HAP-1 (cell line): ENCODE measurements around the gene COL6A1.

Source experiments
- DNase-seq, 2 experiments: peaks; one replicate each; pipeline ENCODE4 v3.0.0-alpha.2; 2016 to 2020; ENCODE audit warnings: low spot score in 2 of 2
- H3K27me3 ChIP-seq: fragments of 250-450 bp; sonication (Bioruptor Pico); 2 replicates; pipeline ENCODE4 v1.5.1; 2020; ENCODE audit warnings: low read depth, mild to moderate bottlenecking, moderate library complexity
- H3K36me3 ChIP-seq: fragments of 250-450 bp; sonication (Bioruptor Pico); replicated peaks from 2 replicates; pipeline ENCODE4 v1.5.1; 2020; ENCODE audit warnings: mild to moderate bottlenecking
- H3K4me1 ChIP-seq: fragments of 250-450 bp; sonication (Bioruptor Pico); 2 replicates; pipeline ENCODE4 v1.5.1; 2020; ENCODE audit warnings: mild to moderate bottlenecking
- H3K4me3 ChIP-seq: fragments of 250-450 bp; sonication (Bioruptor Pico); 2 replicates; pipeline ENCODE4 v1.5.1; 2020; ENCODE audit warnings: mild to moderate bottlenecking, moderate library complexity
- H3K9me3 ChIP-seq: fragments of 250-450 bp; sonication (Bioruptor Pico); 2 replicates; pipeline ENCODE4 v1.5.1; 2020; ENCODE audit warnings: mild to moderate bottlenecking, moderate library complexity
- in situ Hi-C: fragments of 300-500 bp; cut with MboI; formaldehyde crosslinking; loops from 3 replicates; pipeline ENCODE4 v1.14.3; 2020; ENCODE audit warnings: low sequenced_read_pairs, inconsistent platforms, mixed read lengths

The COL6A1 gene

DNA sequence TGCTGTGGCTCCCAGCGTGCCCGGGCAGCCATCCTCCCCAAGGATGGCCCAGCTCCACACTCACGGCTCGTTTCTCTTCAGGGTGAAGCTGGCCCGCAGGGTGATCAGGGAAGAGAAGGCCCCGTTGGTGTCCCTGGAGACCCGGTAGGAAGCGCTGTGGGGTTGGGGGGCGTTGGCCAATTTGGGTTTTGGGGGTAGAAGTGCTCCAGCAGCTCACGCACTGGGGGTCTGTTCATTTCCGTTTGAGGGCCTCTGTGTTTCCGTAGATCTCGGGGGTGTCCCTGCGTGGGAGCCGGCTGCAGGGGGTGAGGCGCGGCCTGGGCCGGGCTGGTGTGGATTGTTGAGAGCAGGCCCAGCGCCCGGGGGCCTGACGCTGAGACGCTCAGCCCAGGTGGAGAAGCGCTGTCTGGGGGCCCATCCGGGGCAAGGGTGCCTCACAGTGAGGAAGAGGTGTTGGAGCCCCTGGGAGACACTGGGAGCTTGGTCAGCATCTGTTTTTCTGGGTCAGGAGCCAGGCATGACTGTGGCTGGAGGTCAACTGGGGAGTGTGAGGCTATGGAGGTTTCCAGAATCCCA is 12.6 kb downstream of the COL6A1 start:
- no peaks in the 10 kb centered on the region for H3K4me1 ChIP-seq
- H3K9me3 ChIP-seq: no peaks in the 10 kb centered on the region
- no peak overlapping the region for H3K4me3 ChIP-seq
- H3K27me3 ChIP-seq: no peaks in the 10 kb centered on the region
- no peak for DNase-seq
- H3K36me3 ChIP-seq: peaks cover 26% of the 10 kb centered on the region
- in situ Hi-C loops: no loop called here

DNA sequence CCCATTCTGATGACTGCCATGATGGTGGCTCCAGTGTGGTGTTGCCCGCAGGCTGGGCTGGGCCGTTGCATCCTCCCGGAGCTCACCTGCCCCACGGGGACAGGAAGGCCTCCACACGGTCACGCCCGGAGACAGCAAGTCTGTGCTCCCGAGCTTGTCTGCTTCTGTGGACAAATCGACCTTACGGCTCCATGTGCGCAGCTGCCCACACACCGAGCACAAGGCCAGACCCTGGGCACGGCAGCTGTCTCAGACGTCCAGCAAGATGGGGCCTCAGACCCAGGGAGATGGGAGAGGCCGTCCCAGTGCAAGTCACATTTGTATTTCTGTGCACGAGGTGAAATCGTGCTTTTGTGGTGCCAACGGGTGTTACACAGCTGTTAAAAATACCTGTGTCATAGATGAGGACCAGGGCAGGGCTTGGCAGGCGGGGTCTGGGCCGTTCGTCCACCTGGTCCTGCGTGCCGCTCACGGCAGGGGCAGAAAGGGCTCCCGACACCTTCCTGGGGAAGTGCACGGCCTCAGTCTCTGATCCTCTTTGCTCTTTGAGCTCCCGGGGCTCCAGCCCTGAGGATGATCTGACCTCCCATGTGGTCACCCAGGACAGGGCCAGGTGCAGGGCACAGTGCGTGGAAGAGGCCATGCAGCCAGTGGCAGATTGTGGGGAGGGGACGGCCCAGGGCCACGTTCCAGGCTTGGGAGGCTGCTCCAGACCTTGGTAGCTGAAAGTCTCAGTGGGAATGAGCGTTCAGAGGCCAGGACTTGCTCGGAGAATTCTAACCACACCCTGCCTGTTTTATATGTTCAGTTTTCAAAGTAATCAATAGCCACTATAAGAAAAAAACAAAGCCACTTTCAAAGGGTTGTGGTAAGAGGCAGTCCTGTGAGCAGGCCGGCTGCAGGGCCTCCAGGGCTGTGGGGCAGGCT is 13.5 kb downstream of the COL6A1 start:
- DNase-seq: peak in 1 of 2 experiments; percentile 6
- no peaks in the 10 kb centered on the region for H3K4me1 ChIP-seq
- no peaks in the 10 kb centered on the region for H3K9me3 ChIP-seq
- H3K4me3 ChIP-seq: no peak overlapping the region
- H3K27me3 ChIP-seq: no peaks in the 10 kb centered on the region
- peaks cover 26% of the 10 kb centered on the region for H3K36me3 ChIP-seq
- in situ Hi-C loops: no loop called here

DNA sequence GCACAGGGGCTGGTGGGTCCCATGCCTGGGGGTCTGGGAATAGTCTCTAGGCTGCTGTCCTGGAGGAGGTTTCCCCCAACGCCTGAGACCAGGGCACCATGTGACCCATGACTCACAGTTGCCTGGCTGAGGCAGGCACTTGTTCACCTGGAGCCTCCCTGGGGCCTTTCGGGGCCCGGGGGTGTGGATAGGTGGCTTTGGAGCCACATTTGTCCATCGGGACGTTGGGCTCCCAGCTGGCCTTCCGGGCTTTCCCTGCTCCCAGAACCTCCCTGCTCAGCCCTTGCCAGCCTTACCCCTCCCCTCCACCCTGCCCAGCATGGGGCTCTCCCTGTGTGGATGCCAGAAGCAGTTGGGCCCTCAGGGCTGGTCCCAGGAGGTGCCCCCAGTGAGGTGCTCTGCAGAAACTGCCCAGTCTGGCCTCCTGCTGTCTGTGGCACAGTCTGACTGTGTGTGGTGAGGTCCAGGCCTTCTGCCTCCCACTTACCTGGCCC is 14.2 kb downstream of the COL6A1 start:
- H3K4me3 ChIP-seq: no peak overlapping the region
- in situ Hi-C loops: no loop called here
- no peaks in the 10 kb centered on the region for H3K4me1 ChIP-seq
- no peaks in the 10 kb centered on the region for H3K27me3 ChIP-seq
- DNase-seq: peak in 1 of 2 experiments; percentile 5
- peaks cover 25% of the 10 kb centered on the region for H3K36me3 ChIP-seq
- H3K9me3 ChIP-seq: no peaks in the 10 kb centered on the region

DNA sequence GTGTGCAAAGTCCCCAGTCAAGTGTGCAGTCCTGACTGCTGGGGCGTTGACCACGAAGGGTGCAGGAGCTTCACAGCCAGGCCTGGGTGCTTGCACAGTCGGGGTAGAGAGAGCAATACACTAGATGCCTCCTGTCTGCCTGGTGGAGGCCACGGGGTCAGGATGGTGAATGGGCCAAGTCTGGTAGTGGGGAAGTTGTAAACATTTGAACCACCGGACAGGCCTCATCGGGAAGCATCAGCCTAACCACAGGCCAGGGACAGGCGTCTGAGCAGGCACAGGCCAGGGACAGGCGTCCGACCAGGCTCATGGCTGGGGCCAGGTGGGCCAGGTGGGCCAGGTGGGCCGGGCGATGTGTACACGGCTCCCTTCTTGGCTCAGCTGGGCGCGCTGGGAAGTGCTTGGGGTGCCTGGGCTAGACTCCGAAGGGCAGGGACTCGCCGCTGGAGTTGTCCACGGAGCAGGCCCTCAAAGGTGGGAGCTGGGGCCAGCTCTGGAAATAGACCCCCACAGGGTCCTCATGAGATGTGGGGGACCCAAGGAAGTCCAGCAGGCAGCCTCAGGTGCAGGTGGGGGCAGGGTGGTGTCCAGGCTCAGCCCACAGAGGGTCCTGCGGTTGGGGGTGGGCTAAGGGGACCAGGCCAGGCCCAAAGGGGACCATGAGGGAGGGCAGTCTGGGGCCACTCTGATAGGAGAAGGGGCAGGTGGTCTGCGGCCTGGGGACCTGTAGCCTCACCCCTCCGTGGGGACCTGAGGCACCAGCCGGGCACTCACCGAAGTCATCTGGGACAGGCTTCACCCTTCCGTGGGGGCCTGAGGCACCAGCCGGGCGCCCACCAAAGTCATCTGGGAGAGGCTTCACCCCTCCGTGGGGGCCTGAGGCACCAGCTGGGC is 15.0 kb downstream of the COL6A1 start:
- DNase-seq: peak in 1 of 2 experiments; percentile 5
- Histone ChIP-seq H3K36me3 (peaks cover 21% of the 10 kb centered on the region), H3K27me3 (no peaks in the 10 kb centered on the region)

DNA sequence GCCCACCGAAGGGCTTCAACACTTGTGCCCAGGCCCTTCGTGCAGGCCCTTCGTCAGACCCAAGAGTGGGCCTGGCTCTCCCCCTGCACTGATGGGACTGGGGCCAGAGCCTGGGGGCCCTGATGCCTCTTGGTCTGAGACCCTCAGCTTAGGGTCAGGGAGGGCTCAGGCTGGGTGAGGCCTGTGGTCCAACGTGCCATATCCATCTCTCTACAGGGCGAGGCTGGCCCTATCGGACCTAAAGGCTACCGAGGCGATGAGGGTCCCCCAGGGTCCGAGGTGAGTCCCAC is 15.6 kb downstream of the COL6A1 start:
- Histone ChIP-seq H3K27me3 (no peaks in the 10 kb centered on the region), H3K9me3 (no peaks in the 10 kb centered on the region), H3K36me3 (peaks cover 16% of the 10 kb centered on the region), H3K4me3 (no peak overlapping the region), H3K4me1 (no peaks in the 10 kb centered on the region)
- DNase-seq: no peak
- in situ Hi-C loops: no loop called here

More for the DNA sequence above, 15.0 kb downstream of the COL6A1 start:
- H3K9me3 ChIP-seq: no peaks in the 10 kb centered on the region
- no peaks in the 10 kb centered on the region for H3K4me1 ChIP-seq
- in situ Hi-C loops: no loop called here
- no peak overlapping the region for H3K4me3 ChIP-seq

DNA sequence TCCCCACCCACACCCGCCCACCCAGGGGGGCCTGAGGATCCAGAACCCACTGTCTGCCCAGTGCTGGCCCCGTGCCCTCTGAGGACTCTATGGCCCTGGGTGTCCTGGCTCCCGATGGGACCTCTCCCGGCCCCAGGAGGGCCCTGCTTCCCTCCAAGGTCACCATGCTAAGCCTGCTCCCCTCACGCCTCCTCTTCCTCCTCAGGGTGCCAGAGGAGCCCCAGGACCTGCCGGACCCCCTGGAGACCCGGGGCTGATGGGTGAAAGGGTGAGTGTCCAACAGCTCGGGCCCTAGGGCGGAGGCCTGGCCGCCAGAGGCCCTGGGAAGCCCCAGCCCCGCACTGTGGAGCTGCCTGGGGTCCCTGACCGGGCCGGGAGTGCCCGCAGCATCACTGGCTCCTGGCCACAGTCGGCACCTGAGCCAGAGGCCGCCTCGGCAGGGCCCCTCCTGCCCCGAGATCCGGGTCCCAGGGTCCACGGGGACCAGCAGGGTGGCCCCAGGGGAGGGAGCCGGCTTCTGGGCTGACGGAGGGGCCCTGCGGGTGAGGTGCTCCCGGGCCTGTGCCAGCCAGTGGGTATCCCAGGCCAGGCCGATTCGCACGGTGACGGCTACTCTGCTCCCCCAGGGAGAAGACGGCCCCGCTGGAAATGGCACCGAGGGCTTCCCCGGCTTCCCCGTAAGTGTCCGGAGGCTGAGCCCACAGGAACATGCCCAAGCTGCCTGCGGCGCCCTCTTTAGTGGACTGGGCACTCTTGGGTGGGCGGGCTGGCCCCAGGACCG is 16.1 kb downstream of the COL6A1 start:
- Histone ChIP-seq H3K27me3 (no peaks in the 10 kb centered on the region), H3K36me3 (peaks cover 13% of the 10 kb centered on the region), H3K4me1 (no peaks in the 10 kb centered on the region), H3K4me3 (no peak overlapping the region), H3K9me3 (no peaks in the 10 kb centered on the region)
- peak in 1 of 2 experiments; percentile 6 for DNase-seq
- in situ Hi-C loops: no loop called here

DNA sequence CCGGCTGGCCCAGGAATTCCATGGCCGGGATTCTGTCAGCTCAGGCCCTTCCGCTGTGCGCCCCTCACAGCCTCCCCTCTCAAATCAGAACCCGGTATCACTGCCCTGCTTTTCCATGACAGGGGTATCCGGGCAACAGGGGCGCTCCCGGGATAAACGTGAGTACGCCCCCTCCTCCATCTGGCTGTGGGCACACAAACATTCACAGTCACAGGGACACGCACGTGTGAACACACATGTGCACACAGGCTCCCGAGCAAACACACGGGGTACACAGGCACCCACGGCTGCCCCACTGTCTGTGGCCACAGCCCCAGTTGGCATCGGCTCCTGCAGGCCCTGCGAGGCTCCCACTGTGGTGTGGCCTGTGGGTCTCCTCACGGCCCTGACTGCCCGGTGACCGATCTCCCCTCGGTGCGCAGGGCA is 16.7 kb downstream of the COL6A1 start:
- in situ Hi-C loops: no loop called here
- no peaks in the 10 kb centered on the region for H3K9me3 ChIP-seq
- H3K36me3 ChIP-seq: peaks cover 11% of the 10 kb centered on the region
- peak in 1 of 2 experiments; percentile 7 for DNase-seq
- H3K27me3 ChIP-seq: no peaks in the 10 kb centered on the region
- H3K4me1 ChIP-seq: no peaks in the 10 kb centered on the region
- H3K4me3 ChIP-seq: no peak overlapping the region

DNA sequence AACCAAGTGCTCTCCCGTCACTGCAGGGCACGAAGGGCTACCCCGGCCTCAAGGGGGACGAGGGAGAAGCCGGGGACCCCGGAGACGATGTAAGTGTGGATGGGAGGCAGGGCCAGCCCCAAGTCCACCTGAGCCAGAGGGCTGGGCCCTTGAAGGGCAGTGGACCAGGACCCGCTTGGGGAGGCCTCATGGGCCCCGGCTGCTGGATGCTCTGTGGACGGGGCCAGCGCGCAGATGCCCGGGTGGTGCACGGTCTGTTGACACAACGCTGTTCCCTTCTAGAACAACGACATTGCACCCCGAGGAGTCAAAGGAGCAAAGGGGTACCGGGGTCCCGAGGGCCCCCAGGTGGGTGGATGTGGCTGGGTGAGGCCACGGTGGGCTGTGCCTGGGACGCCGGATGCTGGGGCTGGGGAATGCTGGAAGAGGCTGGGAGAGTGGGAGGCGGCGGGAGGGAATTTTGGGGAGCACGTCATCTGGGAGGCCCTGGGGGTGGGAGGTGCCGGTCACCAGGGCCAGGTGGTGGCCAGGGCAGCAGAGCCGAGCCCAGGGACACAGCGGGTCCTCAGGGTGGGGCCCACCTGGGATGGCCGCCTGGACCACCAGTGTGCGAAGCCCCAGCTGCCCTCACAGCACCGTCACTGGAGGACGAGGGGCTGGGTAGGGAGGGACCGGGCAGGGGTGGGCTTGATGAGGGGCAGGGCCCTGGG is 17.5 kb downstream of the COL6A1 start:
- in situ Hi-C loops: no loop called here
- H3K36me3 ChIP-seq: peaks cover 11% of the 10 kb centered on the region
- no peaks in the 10 kb centered on the region for H3K9me3 ChIP-seq
- no peaks in the 10 kb centered on the region for H3K4me1 ChIP-seq
- H3K27me3 ChIP-seq: no peaks in the 10 kb centered on the region
- H3K4me3 ChIP-seq: no peak overlapping the region
- no peak for DNase-seq

DNA sequence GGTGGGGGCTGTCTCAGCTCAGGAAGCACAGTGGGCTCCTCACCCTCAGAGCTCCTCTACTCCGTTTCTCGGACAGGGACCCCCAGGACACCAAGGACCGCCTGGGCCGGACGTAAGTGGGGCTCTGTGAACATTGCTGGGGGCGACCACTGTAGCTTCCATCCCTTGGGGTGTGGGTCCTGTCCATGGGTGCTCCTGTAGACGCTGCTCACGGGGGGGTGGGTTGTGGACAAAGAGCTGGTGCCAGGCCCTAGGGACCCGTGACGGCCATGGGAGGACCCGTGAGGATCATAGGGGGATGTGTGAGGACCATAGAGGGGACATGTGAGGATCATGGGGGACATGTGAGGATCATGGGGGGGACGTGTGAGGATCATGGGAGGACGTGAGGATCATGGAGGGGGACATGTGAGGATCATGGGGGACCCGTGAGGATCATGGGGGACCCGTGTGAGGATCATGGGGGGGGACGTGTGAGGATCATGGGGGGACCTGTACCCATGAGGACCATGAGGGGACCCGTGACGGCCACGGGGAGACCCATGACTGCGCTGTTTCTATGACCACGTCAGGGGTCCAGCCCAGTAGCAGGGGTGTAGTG is 18.1 kb downstream of the COL6A1 start:
- Histone ChIP-seq H3K27me3 (no peaks in the 10 kb centered on the region), H3K4me1 (no peaks in the 10 kb centered on the region), H3K36me3 (peaks cover 11% of the 10 kb centered on the region), H3K4me3 (no peak overlapping the region), H3K9me3 (no peaks in the 10 kb centered on the region)
- peak in 1 of 2 experiments; percentile 4 for DNase-seq
- in situ Hi-C loops: no loop called here

DNA sequence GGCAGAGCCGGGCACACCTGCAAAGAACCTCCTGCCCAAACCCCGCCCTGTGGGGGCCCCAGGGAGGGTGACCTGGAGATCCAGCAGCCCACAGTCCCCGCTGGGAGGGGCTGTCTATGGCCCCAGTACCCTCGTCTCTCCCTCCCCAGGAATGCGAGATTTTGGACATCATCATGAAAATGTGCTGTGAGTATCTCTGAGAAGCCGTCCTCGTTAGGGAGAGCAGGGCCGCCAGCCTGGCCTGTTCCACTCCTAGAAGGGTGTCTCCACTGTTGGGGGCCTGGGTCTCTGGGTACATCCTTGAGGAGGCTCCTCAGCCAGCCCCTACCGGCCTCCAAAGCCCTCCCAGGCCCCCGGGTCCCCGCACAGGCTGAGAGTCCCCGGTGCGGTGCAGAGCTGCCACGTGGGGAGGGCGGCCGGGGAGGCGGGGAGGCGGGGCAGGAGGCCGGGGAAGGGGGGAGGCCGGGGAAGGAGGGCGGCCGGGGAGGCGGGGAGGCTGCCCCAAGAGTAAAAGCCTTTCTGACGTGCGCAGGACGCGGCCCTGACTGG is 18.7 kb downstream of the COL6A1 start:
- Histone ChIP-seq H3K4me1 (no peaks in the 10 kb centered on the region), H3K9me3 (no peaks in the 10 kb centered on the region), H3K36me3 (peaks cover 11% of the 10 kb centered on the region), H3K27me3 (no peaks in the 10 kb centered on the region), H3K4me3 (no peak overlapping the region)
- DNase-seq: peak in 1 of 2 experiments; percentile 6
- in situ Hi-C loops: no loop called here

DNA sequence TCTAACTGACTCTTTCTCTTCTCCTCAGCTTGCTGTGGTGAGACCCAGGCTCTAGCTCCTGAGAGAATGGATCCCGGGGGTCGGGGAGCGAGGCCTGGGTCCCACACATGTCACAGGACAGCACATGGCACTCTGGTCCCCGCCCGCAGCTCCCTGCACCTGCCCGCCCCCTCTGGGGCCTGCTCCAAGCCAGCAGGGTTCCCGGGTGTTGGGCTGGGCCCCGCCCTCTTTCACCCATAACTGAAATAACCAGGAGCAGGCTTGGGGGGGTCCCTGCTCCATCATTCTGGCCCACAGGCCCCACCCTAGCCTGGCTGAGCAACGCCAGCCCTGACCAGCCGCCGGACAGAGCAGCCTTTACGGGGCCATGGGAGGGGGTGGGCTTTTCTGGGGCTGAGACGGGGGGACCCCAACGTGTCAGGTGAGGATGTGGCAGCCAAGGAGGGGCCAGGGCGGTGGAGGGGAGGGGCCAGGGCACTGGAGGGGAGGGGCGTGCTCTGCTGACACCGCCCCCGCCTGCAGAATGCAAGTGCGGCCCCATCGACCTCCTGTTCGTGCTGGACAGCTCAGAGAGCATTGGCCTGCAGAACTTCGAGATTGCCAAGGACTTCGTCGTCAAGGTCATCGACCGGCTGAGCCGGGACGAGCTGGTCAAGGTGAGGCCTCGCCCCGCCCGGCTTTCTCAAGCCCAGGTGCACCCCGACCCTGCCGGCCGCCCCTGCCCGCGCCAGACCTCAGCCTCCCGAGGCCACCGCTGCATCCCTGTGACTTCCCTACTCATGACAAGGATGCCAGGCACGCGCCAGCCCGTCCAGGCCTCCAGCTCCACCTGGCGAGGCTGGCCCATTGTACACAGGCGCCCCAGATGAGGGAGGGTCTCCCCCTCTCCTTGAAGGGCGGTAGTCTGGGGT is 19.4 kb downstream of the COL6A1 start:
- no peaks in the 10 kb centered on the region for H3K9me3 ChIP-seq
- no peaks in the 10 kb centered on the region for H3K27me3 ChIP-seq
- H3K36me3 ChIP-seq: peaks cover 11% of the 10 kb centered on the region
- in situ Hi-C loops: no loop called here
- peak in 1 of 2 experiments; percentile 6 for DNase-seq
- no peaks in the 10 kb centered on the region for H3K4me1 ChIP-seq
- H3K4me3 ChIP-seq: no peak overlapping the region
